Loucy (cell line): ENCODE results near the gene PFAS.

Experiments used
- CTCF ChIP-seq: fragments of 200-600 bp; sonication (generic); conservative IDR thresholded peaks from 2 replicates; pipeline ENCODE4 v1.5.1; 2014; ENCODE audit warnings: mild to moderate bottlenecking, antibody characterized with exemption, low read length
- EZH2phosphoT487 ChIP-seq: fragments of 200-600 bp; IDR thresholded peaks from 2 replicates; pipeline ENCODE4 v1.6.1; 2018; ENCODE audit warnings: antibody characterized with exemption, mild to moderate bottlenecking, moderate library complexity, borderline replicate concordance

GRCh38 chr17:8221663-8222379 is 27.3 kb upstream of the PFAS start:
- TF ChIP-seq CTCF = no peak
- no peak for TF ChIP-seq EZH2phosphoT487
